GM13976 (cell line): ENCODE data around the gene DCST2.
"Not testable (repeated sequence)": the region's sequence is repeated elsewhere in the genome, so short reads cannot be mapped to it uniquely, and the experiment has no call there.

Source experiments
- DNase-seq: peaks from one replicate; pipeline ENCODE4 v3.0.0; 2012; ENCODE audit warnings: low spot score
- CTCF ChIP-seq: IDR thresholded peaks from 2 replicates; pipeline ENCODE4 v1.5.1; 2012; ENCODE audit warnings: borderline replicate concordance, mild to moderate bottlenecking; ENCODE audit not compliant: insufficient read depth; ENCODE audit errors: extremely low read depth, missing control alignments, control extremely low read depth
- in situ Hi-C: fragments of 300-500 bp; cut with MboI; formaldehyde crosslinking; loops from one replicate; pipeline ENCODE4 v1.12.0; 2022; ENCODE audit warnings: low sequenced_read_pairs, mixed read lengths, inconsistent platforms; ENCODE audit not compliant: unreplicated experiment

DCST2 gene

DNA sequence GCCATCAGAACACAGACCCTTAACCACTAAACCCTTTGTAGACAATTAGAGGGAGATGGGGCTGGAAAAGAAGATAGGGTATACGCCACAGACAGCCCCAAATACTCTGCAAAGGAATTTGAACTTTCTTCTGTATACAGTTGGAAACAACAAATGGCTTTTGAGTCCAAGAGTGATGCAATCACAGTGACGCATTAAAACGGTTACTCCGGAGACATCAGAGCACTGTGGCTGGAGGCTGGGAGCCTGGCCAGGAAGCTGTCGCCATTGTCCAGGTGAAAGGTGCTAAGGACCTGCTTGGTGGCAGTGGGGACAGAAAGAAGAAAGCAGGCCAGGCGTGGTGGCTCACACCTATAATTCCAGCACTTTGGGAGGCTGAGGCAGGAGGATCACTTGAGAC is 46.3 kb downstream of the DCST2 start:
- in situ Hi-C loops = no loop called here
- no peak for DNase-seq
- no peak for TF ChIP-seq CTCF

DNA sequence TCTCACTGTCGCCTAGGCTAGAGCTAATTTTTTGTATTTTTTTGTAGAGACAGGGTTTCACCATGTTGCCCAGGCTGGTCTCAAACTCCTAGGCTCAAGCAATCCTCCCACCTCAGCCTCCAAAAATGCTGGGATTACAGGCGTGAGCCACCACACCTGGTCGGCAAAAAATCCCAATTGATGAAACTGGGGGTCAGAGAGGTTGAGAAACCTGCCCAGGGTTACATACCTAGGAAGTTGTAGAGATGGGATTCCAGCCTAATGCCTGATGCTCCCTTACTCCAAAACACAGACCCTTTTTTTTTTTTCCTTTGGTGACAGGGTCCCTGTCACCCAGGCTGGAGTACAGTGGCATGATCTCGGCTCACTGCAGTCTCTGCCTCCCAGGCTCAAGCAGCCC is 46.8 kb downstream of the DCST2 start:
- in situ Hi-C loops, DNase-seq: not testable (repeated sequence)

DNA sequence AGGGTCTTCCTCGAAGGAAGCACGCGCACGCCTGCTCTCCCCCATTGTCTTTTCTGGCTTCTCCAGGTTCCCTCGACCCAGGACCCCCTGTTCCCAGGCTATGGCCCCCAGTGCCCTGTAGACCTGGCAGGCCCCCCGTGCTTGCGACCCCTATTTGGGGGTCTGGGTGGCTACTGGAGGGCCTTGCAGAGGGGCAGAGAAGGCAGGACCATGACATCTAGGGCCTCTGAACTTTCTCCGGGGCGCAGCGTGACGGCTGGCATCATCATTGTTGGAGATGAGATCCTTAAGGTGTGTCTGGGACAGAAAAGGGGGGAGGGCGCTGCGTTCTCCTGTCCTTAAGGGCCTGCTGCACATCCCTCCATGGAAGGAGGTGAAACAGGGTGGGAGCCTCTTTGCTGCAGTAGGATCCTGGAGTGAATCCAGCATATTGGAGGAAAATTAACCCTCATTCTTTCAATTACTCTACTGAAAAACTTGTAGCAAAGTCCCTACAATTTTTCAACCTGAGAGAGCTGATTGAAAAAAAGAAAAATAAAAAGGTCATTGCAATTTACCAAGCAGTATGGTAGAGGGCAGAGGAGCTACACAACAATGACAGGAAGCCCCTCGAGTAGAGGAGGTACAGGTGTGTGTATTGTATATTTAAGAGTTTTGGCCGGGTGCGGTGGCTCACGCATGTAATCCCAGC is 49.7 kb downstream of the DCST2 start:
- DNase-seq = no peak
- TF ChIP-seq CTCF = no peak
- in situ Hi-C loops = no loop called here

- in situ Hi-C loops = no loop called here
Measured at GRCh38 chr1:154982897-154983648, 50.5 kb downstream of the DCST2 start, which contains the start of gene FLAD1. TSS of gene FLAD1 (plus strand) at chr1:154983344. CDS start at chr1:154983695, 351 bp downstream.

DNA sequence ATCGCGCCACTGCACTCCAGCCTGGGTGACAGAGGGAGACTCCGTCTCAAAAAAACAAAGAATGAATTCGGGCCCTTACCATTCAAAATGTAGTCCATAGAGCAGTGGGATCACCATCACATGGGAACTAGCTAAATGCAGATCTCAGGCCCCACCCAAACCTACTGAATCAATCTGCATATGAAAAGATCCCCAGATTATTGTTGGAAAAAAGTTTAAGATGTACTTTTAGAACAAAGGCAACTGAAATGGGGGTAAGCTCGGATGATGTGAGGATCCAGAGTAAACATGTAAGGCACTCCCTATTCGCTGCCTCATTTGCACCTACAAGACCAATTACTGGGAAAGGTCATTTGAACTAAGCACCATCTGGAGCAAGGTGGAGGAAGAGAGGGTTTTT is 51.2 kb downstream of the DCST2 start:
- TF ChIP-seq CTCF = no peak
- no peak for DNase-seq
- in situ Hi-C loops = no loop called here

More at GRCh38 chr1:154982897-154983648, 50.5 kb downstream of the DCST2 start, which contains the start of gene FLAD1:
- DNase-seq = peak; percentile 97
- TF ChIP-seq CTCF = no peak

DNA sequence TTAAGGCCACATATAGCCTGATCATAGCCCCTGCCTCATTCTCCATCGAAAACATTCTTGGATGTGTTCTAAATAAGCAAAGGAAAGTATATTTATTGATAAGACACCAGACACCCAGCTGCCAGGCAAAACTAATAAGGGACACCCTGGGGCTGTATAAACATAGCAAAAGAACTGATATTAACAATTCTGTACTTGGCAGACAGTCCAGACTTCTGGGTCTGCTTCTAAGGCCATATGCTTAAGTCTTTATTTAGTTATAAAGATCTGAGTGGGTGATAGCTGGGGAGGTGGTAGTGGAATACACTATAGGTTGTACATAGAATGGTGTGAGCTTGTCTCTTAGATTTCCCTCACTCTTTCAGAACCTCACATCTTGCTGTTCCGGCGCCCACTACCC is 55.2 kb downstream of the DCST2 start:
- in situ Hi-C loops = no loop called here
- TF ChIP-seq CTCF = no peak

DNA sequence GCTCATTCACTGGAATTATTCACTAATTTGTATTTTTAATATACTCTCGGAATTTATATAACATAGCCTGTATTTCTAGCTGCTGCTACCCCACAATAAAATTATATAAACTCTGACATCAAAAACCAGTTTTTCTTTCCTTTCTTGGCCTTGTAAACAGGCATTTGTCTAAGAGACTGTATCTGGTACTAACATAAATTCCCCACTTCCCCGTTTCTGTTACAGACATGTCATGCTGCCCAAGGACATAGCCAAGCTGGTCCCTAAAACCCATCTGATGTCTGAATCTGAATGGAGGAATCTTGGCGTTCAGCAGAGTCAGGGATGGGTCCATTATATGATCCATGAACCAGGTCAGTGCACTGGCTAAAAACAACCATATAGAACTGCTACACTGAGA is 55.8 kb downstream of the DCST2 start:
- DNase-seq, in situ Hi-C loops: not testable (repeated sequence)

More for the DNA sequence above, 55.2 kb downstream of the DCST2 start:
- DNase-seq = no peak
